Lung (tissue), 12 donors: ENCODE measurements around the gene SEC61B. TPM values are rescaled to one million over a fixed set of nuclear protein-coding genes. Genes with fewer than 3 reads are reported as not detected.

Source experiments
- ATAC-seq: fragments of 200-7000 bp; cut with Tn5 transposase; one replicate; pipeline ENCODE4 v1.9.1; 2020; ENCODE audit warnings: moderate number of reproducible peaks; ENCODE audit not compliant: insufficient read depth, low FRiP score
- DNase-seq, 3 donors: peaks; one replicate each; pipeline ENCODE4 v3.0.0-alpha.2; 2013 to 2017
- H3K27ac ChIP-seq, 2 donors: one replicate each; pipeline ENCODE4 v1.5.1; 2013; ENCODE audit warnings: mild to moderate bottlenecking in 2 of 2, moderate library complexity in 2 of 2, control low read depth in 1 of 2, inconsistent platforms in 1 of 2, low read depth in 1 of 2, low read length in 1 of 2
- H3K27me3 ChIP-seq, 3 donors: one replicate each; pipeline ENCODE4 v1.5.1; 2013; ENCODE audit warnings: low read length in 2 of 3; ENCODE audit not compliant: control insufficient read depth in 3 of 3, insufficient read depth in 3 of 3
- H3K36me3 ChIP-seq, 4 donors: one replicate each; pipeline ENCODE4 v1.5.1; 2013; ENCODE audit warnings: low read length in 4 of 4, mild to moderate bottlenecking in 1 of 4, moderate library complexity in 1 of 4; ENCODE audit not compliant: control insufficient read depth in 4 of 4, insufficient read depth in 4 of 4
- H3K4me1 ChIP-seq, 5 donors: one replicate each; pipeline ENCODE4 v1.5.1; 2013; ENCODE audit warnings: low read length in 5 of 5, mild to moderate bottlenecking in 2 of 5, moderate library complexity in 1 of 5; ENCODE audit not compliant: control insufficient read depth in 5 of 5, insufficient read depth in 5 of 5
- H3K4me3 ChIP-seq: one replicate; pipeline ENCODE4 v1.5.1; 2013; ENCODE audit warnings: mild to moderate bottlenecking, control low read depth, moderate library complexity
- H3K9ac ChIP-seq, 2 donors: one replicate each; pipeline ENCODE4 v1.5.1; 2013; ENCODE audit warnings: low read length in 2 of 2, control low read depth in 1 of 2; ENCODE audit not compliant: insufficient read depth in 1 of 2
- H3K9me3 ChIP-seq, 4 donors: one replicate each; pipeline ENCODE4 v1.5.1; 2013; ENCODE audit warnings: low read length in 3 of 4, mild to moderate bottlenecking in 1 of 4, moderate library complexity in 1 of 4; ENCODE audit not compliant: control insufficient read depth in 4 of 4, insufficient read depth in 3 of 4
- CTCF ChIP-seq: IDR thresholded peaks from 2 replicates; pipeline ENCODE4 v1.5.1; 2012; ENCODE audit warnings: mild to moderate bottlenecking; ENCODE audit errors: control extremely low read depth, extremely low read depth
- WGBS, 2 donors: extraction: QIAGEN DNeasy Blood & Tissue Kit; methylation state at CpG; one replicate each; pipeline ENCODE4 v1.1.7; 2013; 5-methylcytosine and 5-hydroxymethylcytosine counted together
- polyA plus RNA-seq, 2 donors: library from polyadenylated mRNA; stranded (reverse); fragments of 200-250 nt; gene quantifications; one replicate each; pipeline ENCODE4 v1.2.1, GENCODE V29; 2013
- total RNA-seq, 2 donors: library from RNA; depleted of rRNA in 1 of 2; stranded (reverse); fragments of >200 nt in 1 of 2; gene quantifications; one replicate each; pipeline ENCODE4 v1.2.1, GENCODE V29; 2014 to 2021
- donor health status: control.
- donor health status: control.
- donor health status: Bipolar disorder and iron deficiency.
- donor health status: healthy.
- donor health status: DM: yes; HTN: yes; CAD: no.

Gene SEC61B
- total and polyA plus RNA-seq, 4 donors: 35.9 to 516 (median 267) TPM

- Histone ChIP-seq H3K27ac (peak overlapping the region in 1 of 2 donors; percentile 28), H3K9me3 (no peaks in the 10 kb centered on the region), H3K4me3 (no peak overlapping the region), H3K4me1 (peaks cover 0 to 15% (median 5%) of the 10 kb centered on the region in 5 donors), H3K9ac (no peak overlapping the region), H3K36me3 (no peaks in the 10 kb centered on the region), H3K27me3 (peaks cover 0 to 2% (median 0%) of the 10 kb centered on the region in 3 donors)
- no peak for TF ChIP-seq CTCF
- ATAC-seq (no peak), DNase-seq (no peak)
- WGBS, 2 donors: 86 to 88% methylated on average over 3 of the region's 3 CpGs
Observed at GRCh38 chr9:99183616-99184015, 38.5 kb upstream of the SEC61B start.

- H3K36me3 ChIP-seq: no peaks in the 10 kb centered on the region
- H3K9me3 ChIP-seq: no peaks in the 10 kb centered on the region
- ATAC-seq: peak; percentile 2
- no peak for TF ChIP-seq CTCF
- peaks cover 0 to 2% (median 0%) of the 10 kb centered on the region in 3 donors for H3K27me3 ChIP-seq
- DNase-seq: no peak
- WGBS, 2 donors: 43 to 44% methylated on average over 10 of the region's 10 CpGs
- H3K4me3 ChIP-seq: no peak overlapping the region
- peak overlapping the region in 1 of 2 donors; percentile 28 for H3K27ac ChIP-seq
- H3K9ac ChIP-seq: no peak overlapping the region
- peaks cover 0 to 13% (median 5%) of the 10 kb centered on the region in 5 donors for H3K4me1 ChIP-seq
Observed at GRCh38 chr9:99184110-99184474, 38.0 kb upstream of the SEC61B start.

GRCh38 chr9:99184475-99185347, 37.4 kb upstream of the SEC61B start:
- Histone ChIP-seq H3K27ac (peak overlapping the region in 1 of 2 donors; percentile 17), H3K9me3 (no peaks in the 10 kb centered on the region), H3K4me3 (no peak overlapping the region), H3K36me3 (no peaks in the 10 kb centered on the region), H3K4me1 (peaks cover 0 to 17% (median 5%) of the 10 kb centered on the region in 5 donors), H3K27me3 (peaks cover 0 to 2% (median 0%) of the 10 kb centered on the region in 3 donors), H3K9ac (peak overlapping the region in 1 of 2 donors; percentile 76)
- peak; percentile 88 for TF ChIP-seq CTCF
- 29 to 40% methylated on average over 29 of the region's 29 CpGs for WGBS, 2 donors
- ATAC-seq (peak; percentile 93), DNase-seq (peak; percentile 95 to 98 (median 98))

- Histone ChIP-seq H3K27ac (no peak overlapping the region), H3K4me3 (no peak overlapping the region), H3K9me3 (no peaks in the 10 kb centered on the region), H3K36me3 (no peaks in the 10 kb centered on the region), H3K27me3 (peaks cover 0 to 2% (median 0%) of the 10 kb centered on the region in 3 donors), H3K9ac (no peak overlapping the region), H3K4me1 (peaks cover 0 to 17% (median 8%) of the 10 kb centered on the region in 5 donors)
- no peak for ATAC-seq
- no peak for TF ChIP-seq CTCF
- DNase-seq: no peak
- 81 to 86% methylated on average over 4 to 5 of the region's 5 CpGs for WGBS, 2 donors
Observed at GRCh38 chr9:99185348-99185632, 36.8 kb upstream of the SEC61B start.
